GM12864 (cell line): ENCODE results near the gene ASS1.

Experiments
- DNase-seq: peaks from one replicate; pipeline ENCODE4 v3.0.0-alpha.2; 2011; ENCODE audit warnings: low read depth
- H3K4me3 ChIP-seq: 2 replicates; pipeline ENCODE4 v1.5.1; 2011; ENCODE audit warnings: mild to moderate bottlenecking, low read depth, low read length, control low read depth
- CTCF ChIP-seq: IDR thresholded peaks from 2 replicates; pipeline ENCODE4 v1.5.1; 2011; ENCODE audit warnings: low read depth, mild to moderate bottlenecking, moderate library complexity, low read length, control low read depth, inconsistent platforms; ENCODE audit errors: missing control alignments

ASS1 gene

GRCh38 chr9:130424595-130425454 lies 19.9 kb upstream of the ASS1 start:
- no peak for DNase-seq
- TF ChIP-seq CTCF: no peak
- no peak overlapping the region for H3K4me3 ChIP-seq

- H3K4me3 ChIP-seq: no peak overlapping the region
- no peak for TF ChIP-seq CTCF
- DNase-seq: no peak
These were observed 18.9 kb upstream of the ASS1 start for GRCh38 chr9:130425741-130426466.

GRCh38 chr9:130426467-130426773 lies 18.3 kb upstream of the ASS1 start:
- TF ChIP-seq CTCF: no peak
- no peak overlapping the region for H3K4me3 ChIP-seq
- DNase-seq: no peak

GRCh38 chr9:130426883-130427282 lies 17.9 kb upstream of the ASS1 start:
- no peak overlapping the region for H3K4me3 ChIP-seq
- DNase-seq: no peak
- no peak for TF ChIP-seq CTCF

GRCh38 chr9:130427326-130427725 lies 17.4 kb upstream of the ASS1 start:
- no peak overlapping the region for H3K4me3 ChIP-seq
- TF ChIP-seq CTCF: no peak
- DNase-seq: no peak

- no peak overlapping the region for H3K4me3 ChIP-seq
- no peak for DNase-seq
- TF ChIP-seq CTCF: no peak
These were observed 16.6 kb upstream of the ASS1 start for GRCh38 chr9:130428086-130428665.
